Ovary (tissue), 3 donors: Measurements from ENCODE around the gene RPE65.
"Not testable (repeated sequence)": the region's sequence is repeated elsewhere in the genome, so short reads cannot be mapped to it uniquely, and the experiment has no call there.

Source experiments
- POLR2A ChIP-seq: fragments of 450-650 bp; IDR thresholded peaks from one replicate; pipeline ENCODE4 v1.6.1; 2017; ENCODE audit warnings: antibody characterized with exemption, mild to moderate bottlenecking, moderate library complexity
- TF ChIP-seq, protein P1 (sequence below), 3 donors: fragments of 450-650 bp in 2 of 3; fragments of 200-600 bp in 1 of 3; IDR thresholded peaks; one replicate each; pipeline versions ENCODE4 v1.5.1 to v1.8.0; 2016 to 2022; ENCODE audit warnings: antibody characterized with exemption in 3 of 3, mild to moderate bottlenecking in 1 of 3
- donor health status: DM: no; HTN: no; CAD: no.

DNA sequence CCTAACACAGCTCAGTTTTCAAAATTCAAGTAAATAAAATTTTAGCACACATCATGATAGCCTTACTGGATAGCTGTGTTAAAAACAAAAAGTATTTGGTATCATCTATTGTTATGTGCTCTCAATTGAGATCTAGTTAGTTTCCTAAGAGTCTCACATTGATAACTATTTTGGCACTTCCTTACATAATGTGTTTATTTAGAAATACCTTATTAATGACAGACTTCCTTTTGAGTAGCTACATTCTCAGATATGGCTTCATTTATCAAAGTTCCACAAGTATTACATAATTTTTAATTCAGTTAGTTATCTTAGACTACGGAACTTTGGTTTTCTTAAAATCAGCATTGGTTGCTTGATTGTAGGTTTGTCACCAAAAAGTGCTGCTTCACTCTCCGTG lies 26.9 kb upstream of the RPE65 start:
- TF ChIP-seq, protein P1, sequence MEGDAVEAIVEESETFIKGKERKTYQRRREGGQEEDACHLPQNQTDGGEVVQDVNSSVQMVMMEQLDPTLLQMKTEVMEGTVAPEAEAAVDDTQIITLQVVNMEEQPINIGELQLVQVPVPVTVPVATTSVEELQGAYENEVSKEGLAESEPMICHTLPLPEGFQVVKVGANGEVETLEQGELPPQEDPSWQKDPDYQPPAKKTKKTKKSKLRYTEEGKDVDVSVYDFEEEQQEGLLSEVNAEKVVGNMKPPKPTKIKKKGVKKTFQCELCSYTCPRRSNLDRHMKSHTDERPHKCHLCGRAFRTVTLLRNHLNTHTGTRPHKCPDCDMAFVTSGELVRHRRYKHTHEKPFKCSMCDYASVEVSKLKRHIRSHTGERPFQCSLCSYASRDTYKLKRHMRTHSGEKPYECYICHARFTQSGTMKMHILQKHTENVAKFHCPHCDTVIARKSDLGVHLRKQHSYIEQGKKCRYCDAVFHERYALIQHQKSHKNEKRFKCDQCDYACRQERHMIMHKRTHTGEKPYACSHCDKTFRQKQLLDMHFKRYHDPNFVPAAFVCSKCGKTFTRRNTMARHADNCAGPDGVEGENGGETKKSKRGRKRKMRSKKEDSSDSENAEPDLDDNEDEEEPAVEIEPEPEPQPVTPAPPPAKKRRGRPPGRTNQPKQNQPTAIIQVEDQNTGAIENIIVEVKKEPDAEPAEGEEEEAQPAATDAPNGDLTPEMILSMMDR (IDR thresholded peaks at IDR 0.05), result not testable (repeated sequence)
- not testable (repeated sequence) for TF ChIP-seq POLR2A
